ENCODE results near the gene RAB5A. TPM values are rescaled to one million over a fixed set of nuclear protein-coding genes. Genes with fewer than 3 reads are reported as not detected.

RAB5A gene
- total RNA-seq, 1 experiment from 2014 or later, result 65.1 TPM

GRCh38 chr3:19945969-19946831 is 697 bp upstream of the RAB5A start:
- no peaks in the 10 kb centered on the region for H3K9me2 ChIP-seq (ENCODE audit: insufficient read depth)
- H3K27ac ChIP-seq, result peak overlapping the region; percentile 97
- TSS peak; percentile 74 for BruUV-seq (replicated peaks)
- ChIA-PET POLR2A (ENCODE audit: unreplicated experiment) (no interaction called here), CTCF (no interaction called here)
- peaks cover 28% of the 10 kb centered on the region for H3F3A ChIP-seq (ENCODE audit: insufficient read depth, low read depth)
- intact Hi-C loops (cut with micrococcal nuclease; ENCODE audit: unreplicated experiment), result loop anchor here (2.0 to 10.0 kb wide), 3 partner anchors 13 to 239 kb away; partner anchors contain the start of genes KAT2B and SGO1
- H4K20me1 ChIP-seq (ENCODE audit: insufficient read depth), result peaks cover 34% of the 10 kb centered on the region
- H3K79me2 ChIP-seq (ENCODE audit: low read depth), result peaks cover 40% of the 10 kb centered on the region
- no peaks in the 10 kb centered on the region for H3K27me3 ChIP-seq (ENCODE audit: insufficient read depth, low read depth)
- H3K9me3 ChIP-seq (ENCODE audit: insufficient read depth, low read depth), result no peaks in the 10 kb centered on the region
- peak overlapping the region; percentile 69 for H3K4me3 ChIP-seq
- TF ChIP-seq CTCF (conservative IDR thresholded peaks at IDR 0.05), result no peak
- no peak for TF ChIP-seq EZH2 (IDR thresholded peaks at IDR 0.05; ENCODE audit: low read depth)
- H2AFZ ChIP-seq, result peak overlapping the region; percentile 91
- H3K36me3 ChIP-seq (ENCODE audit: low read depth), result peaks cover 14% of the 10 kb centered on the region; the same call in 1 of the 2 replicates
- peaks cover 32% of the 10 kb centered on the region for H3K4me1 ChIP-seq (replicated peaks; ENCODE audit: insufficient read depth)
- H3K4me2 ChIP-seq, result peak overlapping the region; percentile 94
- no peak for DNase-seq

GRCh38 chr3:19947549-19948225 is 790 bp downstream of the RAB5A start:
- intact Hi-C loops (cut with micrococcal nuclease; ENCODE audit: unreplicated experiment), result loop anchor here (1.0 to 10.0 kb wide), 4 partner anchors 15 to 237 kb away; partner anchors contain the start of genes KAT2B and SGO1
- Histone ChIP-seq H3K4me3 (peak overlapping the region; percentile 69), H3K79me2 (ENCODE audit: low read depth) (peaks cover 55% of the 10 kb centered on the region), H2AFZ (peak overlapping the region; percentile 83), H3K36me3 (ENCODE audit: low read depth) (peaks cover 24% of the 10 kb centered on the region), H3K9me3 (ENCODE audit: insufficient read depth, low read depth) (no peaks in the 10 kb centered on the region), H3K4me1 (replicated peaks; ENCODE audit: insufficient read depth) (peaks cover 32% of the 10 kb centered on the region), H3K27me3 (ENCODE audit: insufficient read depth, low read depth) (no peaks in the 10 kb centered on the region), H3K4me2 (peak overlapping the region; percentile 95), H4K20me1 (ENCODE audit: insufficient read depth) (peaks cover 49% of the 10 kb centered on the region), H3K9me2 (ENCODE audit: insufficient read depth) (no peaks in the 10 kb centered on the region), H3F3A (ENCODE audit: insufficient read depth, low read depth) (peaks cover 28% of the 10 kb centered on the region), H3K27ac (peak overlapping the region; percentile 97)
- POLR2A ChIA-PET (ENCODE audit: unreplicated experiment), result no interaction called here
- CTCF ChIA-PET, result no interaction called here
- peak in 1 of 2 experiments; percentile 43 for DNase-seq
- TSS peak; percentile 48 for BruUV-seq (replicated peaks)
- TF ChIP-seq CTCF (conservative IDR thresholded peaks at IDR 0.05) (no peak), EZH2 (IDR thresholded peaks at IDR 0.05; ENCODE audit: low read depth) (no peak)

- intact Hi-C loops (cut with micrococcal nuclease; ENCODE audit: unreplicated experiment), result loop anchor here (10.0 kb wide), 1 partner anchor 237 kb away; the partner anchor contains the start of gene SGO1
Observed at GRCh38 chr3:19948226-19948591, 1.3 kb downstream of the RAB5A start.

More at GRCh38 chr3:19948226-19948591, 1.3 kb downstream of the RAB5A start:
- Histone ChIP-seq H2AFZ (peak overlapping the region; percentile 83; the same call in 1 of the 2 replicates), H3K27me3 (ENCODE audit: insufficient read depth, low read depth) (no peaks in the 10 kb centered on the region), H4K20me1 (ENCODE audit: insufficient read depth) (peaks cover 54% of the 10 kb centered on the region), H3F3A (ENCODE audit: insufficient read depth, low read depth) (peaks cover 28% of the 10 kb centered on the region), H3K4me2 (peak overlapping the region; percentile 95), H3K27ac (peak overlapping the region; percentile 97), H3K4me3 (peak overlapping the region; percentile 69), H3K9me3 (ENCODE audit: insufficient read depth, low read depth) (no peaks in the 10 kb centered on the region), H3K9me2 (ENCODE audit: insufficient read depth) (no peaks in the 10 kb centered on the region), H3K79me2 (ENCODE audit: low read depth) (peaks cover 60% of the 10 kb centered on the region), H3K36me3 (ENCODE audit: low read depth) (peaks cover 28% of the 10 kb centered on the region), H3K4me1 (replicated peaks; ENCODE audit: insufficient read depth) (peaks cover 32% of the 10 kb centered on the region)
- no peak for DNase-seq
- no TSS peak for BruUV-seq (replicated peaks)
- ChIA-PET CTCF (no interaction called here), POLR2A (ENCODE audit: unreplicated experiment) (interaction anchor here (0.7 kb wide), 1 partner anchor 59 kb away, joined by 5 read pairs; no protein-coding TSS in a partner anchor)
- no peak for TF ChIP-seq CTCF (conservative IDR thresholded peaks at IDR 0.05)
